HL-60 (cell line): ENCODE measurements around the gene ZNF496.
"Not testable (repeated sequence)": the region's sequence is repeated elsewhere in the genome, so short reads cannot be mapped to it uniquely, and the experiment has no call there.

Experiments
- DNase-seq, 2 experiments: peaks; one replicate each; pipeline ENCODE4 v3.0.0-alpha.2; 2010 to 2020; ENCODE audit warnings: low read depth in 1 of 2, low spot score in 1 of 2
- H3K27ac ChIP-seq: fragments of 250-450 bp; sonication (Bioruptor Pico); replicated peaks from 2 replicates; pipeline ENCODE4 v1.5.1; 2020; ENCODE audit warnings: mild to moderate bottlenecking, moderate library complexity
- H3K27me3 ChIP-seq: fragments of 250-450 bp; sonication (Bioruptor Pico); 2 replicates; pipeline ENCODE4 v1.5.1; 2021; ENCODE audit warnings: mild to moderate bottlenecking, moderate library complexity; ENCODE audit not compliant: insufficient read depth, poor library complexity, severe bottlenecking
- H3K4me3 ChIP-seq: replicated peaks from 2 replicates; pipeline ENCODE4 v1.5.1; 2011; ENCODE audit warnings: mild to moderate bottlenecking, control low read depth, low read length; ENCODE audit not compliant: insufficient read depth
- CTCF ChIP-seq: IDR thresholded peaks from one replicate; pipeline ENCODE4 v1.5.1; 2011; ENCODE audit warnings: low read length, control low read depth, inconsistent platforms; ENCODE audit not compliant: insufficient read depth
- GABPA ChIP-seq: IDR thresholded peaks from 2 replicates; pipeline ENCODE4 v1.6.1; 2012; ENCODE audit warnings: low read depth
- POLR2AphosphoS5 ChIP-seq: IDR thresholded peaks from 2 replicates; pipeline ENCODE4 v1.6.1; 2012; ENCODE audit warnings: low read depth
- REST ChIP-seq: IDR thresholded peaks from 2 replicates; pipeline ENCODE4 v1.6.1; 2012; ENCODE audit warnings: low read depth; ENCODE audit not compliant: insufficient replicate concordance
- SPI1 ChIP-seq: IDR thresholded peaks from 2 replicates; pipeline ENCODE4 v1.6.1; 2012; ENCODE audit warnings: low read depth, mild to moderate bottlenecking, borderline replicate concordance

Gene ZNF496

GRCh38 chr1:247375747-247376146 lies 44.1 kb upstream of the ZNF496 start:
- H3K4me3 ChIP-seq, result no peak overlapping the region
- no peaks in the 10 kb centered on the region for H3K27me3 ChIP-seq
- no peak for TF ChIP-seq CTCF
- TF ChIP-seq SPI1, result no peak
- TF ChIP-seq GABPA, result no peak
- TF ChIP-seq REST, result no peak
- no peak for TF ChIP-seq POLR2AphosphoS5
- DNase-seq, result no peak
- H3K27ac ChIP-seq, result no peak overlapping the region

GRCh38 chr1:247374651-247375334 lies 43.1 kb upstream of the ZNF496 start:
- not testable (repeated sequence) for DNase-seq, H3K4me3 ChIP-seq, H3K27ac ChIP-seq, H3K27me3 ChIP-seq

GRCh38 chr1:247373721-247374141 lies 42.1 kb upstream of the ZNF496 start:
- Histone ChIP-seq H3K27me3 (no peaks in the 10 kb centered on the region), H3K4me3 (no peak overlapping the region)

More at GRCh38 chr1:247373721-247374141, 42.1 kb upstream of the ZNF496 start:
- peak in 1 of 2 experiments; percentile 48 for DNase-seq
- TF ChIP-seq GABPA (no peak), CTCF (no peak), REST (no peak), POLR2AphosphoS5 (no peak), SPI1 (no peak)
- H3K27ac ChIP-seq, result no peak overlapping the region
